Activated T-cell treated with anti-CD3 and anti-CD28 coated beads, Interleukin-2, amount 50 U/mL, for 1 hour (primary cell): ENCODE results near the gene ZNF414.

ENCODE experiments used
- DNase-seq: peaks from one replicate; pipeline ENCODE4 v3.0.0-alpha.2; 2020

The ZNF414 gene

GRCh38 chr19:8489561-8490394, 24.2 kb downstream of the ZNF414 start:
- no peak for DNase-seq

GRCh38 chr19:8488365-8488764, 25.6 kb downstream of the ZNF414 start:
- no peak for DNase-seq

GRCh38 chr19:8487137-8487851, 26.7 kb downstream of the ZNF414 start:
- peak; percentile 63 for DNase-seq

- no peak for DNase-seq
Measured at GRCh38 chr19:8486661-8487136, 27.3 kb downstream of the ZNF414 start.

- no peak for DNase-seq
Measured at GRCh38 chr19:8485561-8486371, 28.2 kb downstream of the ZNF414 start.

- DNase-seq: no peak
Measured at GRCh38 chr19:8484331-8484894, 29.6 kb downstream of the ZNF414 start.

GRCh38 chr19:8483165-8483564, 30.8 kb downstream of the ZNF414 start:
- no peak for DNase-seq

- no peak for DNase-seq
Measured at GRCh38 chr19:8482696-8483095, 31.3 kb downstream of the ZNF414 start.

GRCh38 chr19:8481616-8482015, 32.4 kb downstream of the ZNF414 start:
- peak; percentile 12 for DNase-seq

GRCh38 chr19:8481201-8481600, 32.8 kb downstream of the ZNF414 start:
- peak; percentile 23 for DNase-seq

GRCh38 chr19:8478598-8478997, 35.4 kb downstream of the ZNF414 start:
- DNase-seq: no peak

- DNase-seq: no peak
Measured at GRCh38 chr19:8477889-8478288, 36.1 kb downstream of the ZNF414 start.

- DNase-seq: no peak
Measured at GRCh38 chr19:8476524-8476923, 37.4 kb downstream of the ZNF414 start.

- DNase-seq: no peak
Measured at GRCh38 chr19:8475005-8475404, 39.0 kb downstream of the ZNF414 start.

- DNase-seq: no peak
Measured at GRCh38 chr19:8473648-8474476, 40.1 kb downstream of the ZNF414 start.

- no peak for DNase-seq
Measured at GRCh38 chr19:8469613-8470368, 44.2 kb downstream of the ZNF414 start.

GRCh38 chr19:8468761-8469373, 45.1 kb downstream of the ZNF414 start:
- DNase-seq: no peak

- no peak for DNase-seq
Measured at GRCh38 chr19:8468124-8468523, 45.8 kb downstream of the ZNF414 start.

GRCh38 chr19:8466018-8466417, 47.9 kb downstream of the ZNF414 start:
- DNase-seq: no peak

GRCh38 chr19:8463365-8463764, 50.6 kb downstream of the ZNF414 start:
- no peak for DNase-seq

- no peak for DNase-seq
Measured at GRCh38 chr19:8462571-8462970, 51.4 kb downstream of the ZNF414 start.
